ENCODE results near the gene DICER1.
"Not testable (repeated sequence)": the region's sequence is repeated elsewhere in the genome, so short reads cannot be mapped to it uniquely, and the experiment has no call there.

The DICER1 gene

DNA sequence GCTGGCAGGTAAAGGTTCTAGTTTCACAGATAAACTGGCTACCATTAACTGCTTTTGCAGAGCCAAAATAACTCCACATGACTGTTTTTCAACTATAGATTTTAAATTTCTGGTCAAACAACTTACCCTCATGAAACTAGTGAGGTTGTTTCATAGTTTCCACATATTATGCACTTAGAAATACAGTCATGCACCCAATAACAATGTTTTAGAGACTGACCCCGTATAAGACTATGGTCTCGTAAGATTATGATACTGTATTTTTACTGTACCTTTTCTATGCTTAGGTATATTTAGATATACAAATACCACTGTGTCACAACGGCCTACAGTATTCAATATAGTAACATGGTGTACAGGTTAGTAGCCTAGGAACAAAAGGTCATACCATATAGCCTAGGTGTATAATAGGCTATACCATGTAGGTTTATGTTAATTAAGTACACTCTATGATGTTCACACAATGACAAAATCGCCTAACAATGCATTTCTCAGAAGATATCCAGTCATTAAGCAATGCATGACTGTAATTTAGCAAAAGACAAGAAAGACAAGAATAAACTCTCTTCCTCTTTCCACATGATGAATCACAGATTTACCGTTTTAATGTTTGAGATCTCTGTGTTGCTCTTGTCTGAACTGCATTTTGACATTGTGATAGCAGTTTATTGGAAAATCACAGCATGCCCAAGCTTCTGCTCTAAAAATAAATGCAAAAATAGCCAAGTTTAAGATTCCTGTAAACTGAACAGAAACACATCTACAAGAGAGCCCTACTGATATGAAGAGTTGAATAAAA, 17.1 kb downstream of the DICER1 start:
- peaks cover 8% of the 10 kb centered on the region for H3K9me3 ChIP-seq (ENCODE audit: control insufficient read depth, low read length)
- H3K36me3 ChIP-seq (ENCODE audit: control insufficient read depth, insufficient read depth, low read length), result peaks cover 3% of the 10 kb centered on the region
- no peaks in the 10 kb centered on the region for H3K27me3 ChIP-seq (replicated peaks; ENCODE audit: control insufficient read depth, insufficient read depth, low read length, poor library complexity, severe bottlenecking)
- peaks cover 3% of the 10 kb centered on the region for H3K4me1 ChIP-seq (ENCODE audit: control insufficient read depth, insufficient read depth, low read length, poor library complexity, severe bottlenecking)
- no peak overlapping the region for H3K27ac ChIP-seq (ENCODE audit: insufficient read depth, low read length, poor library complexity, severe bottlenecking)
- no peak overlapping the region for H3K4me3 ChIP-seq (ENCODE audit: insufficient read depth, low read depth, low read length, poor library complexity, severe bottlenecking)
- no peak for DNase-seq

DNA sequence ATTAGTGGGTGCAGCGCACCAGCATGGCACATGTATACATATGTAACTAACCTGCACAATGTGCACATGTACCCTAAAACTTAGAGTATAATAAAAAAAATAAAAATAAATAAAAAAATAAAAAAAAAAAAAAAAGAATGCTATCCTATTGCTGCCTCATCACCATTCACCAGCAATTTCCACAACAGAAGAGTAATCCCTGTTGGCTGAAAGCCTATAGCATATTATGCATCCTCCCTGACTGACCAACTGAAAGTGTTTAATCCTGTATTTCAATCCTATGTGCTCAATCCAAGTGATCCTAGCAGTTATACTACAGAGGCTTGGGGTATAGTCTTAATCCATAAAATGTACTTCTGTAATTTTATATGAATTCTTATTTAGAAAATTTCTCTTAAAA, 18.5 kb downstream of the DICER1 start:
- peaks cover 3% of the 10 kb centered on the region for H3K4me1 ChIP-seq (ENCODE audit: control insufficient read depth, insufficient read depth, low read length, poor library complexity, severe bottlenecking)
- DNase-seq, result no peak
- no peak overlapping the region for H3K27ac ChIP-seq (ENCODE audit: insufficient read depth, low read length, poor library complexity, severe bottlenecking)
- no peaks in the 10 kb centered on the region for H3K9me3 ChIP-seq (ENCODE audit: control insufficient read depth, low read length)
- no peak overlapping the region for H3K4me3 ChIP-seq (ENCODE audit: insufficient read depth, low read depth, low read length, poor library complexity, severe bottlenecking)
- H3K27me3 ChIP-seq (replicated peaks; ENCODE audit: control insufficient read depth, insufficient read depth, low read length, poor library complexity, severe bottlenecking), result no peaks in the 10 kb centered on the region
- peaks cover 3% of the 10 kb centered on the region for H3K36me3 ChIP-seq (ENCODE audit: control insufficient read depth, insufficient read depth, low read length)

DNA sequence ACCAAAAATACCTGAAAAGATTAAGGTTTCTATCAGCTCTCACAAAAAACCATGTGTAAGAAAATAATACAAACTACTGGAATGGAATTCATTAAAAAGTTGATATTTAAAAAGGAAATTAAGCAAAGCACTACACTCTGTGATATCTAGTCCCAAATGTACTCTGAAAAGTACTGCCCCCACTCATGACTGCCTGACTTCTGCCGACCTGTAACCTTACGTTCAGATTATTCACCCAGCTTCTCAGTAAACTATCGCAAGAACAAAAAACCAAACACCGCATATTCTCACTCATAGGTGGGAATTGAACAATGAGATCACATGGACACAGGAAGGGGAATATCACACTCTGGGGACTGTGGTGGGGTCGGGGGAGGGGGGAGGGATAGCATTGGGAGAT, 18.9 kb downstream of the DICER1 start:
- not testable (repeated sequence) for DNase-seq; H3K4me1 ChIP-seq (ENCODE audit: control insufficient read depth, insufficient read depth, low read length, poor library complexity, severe bottlenecking); H3K4me3 ChIP-seq (ENCODE audit: insufficient read depth, low read depth, low read length, poor library complexity, severe bottlenecking); H3K36me3 ChIP-seq (ENCODE audit: control insufficient read depth, insufficient read depth, low read length); H3K27ac ChIP-seq (ENCODE audit: insufficient read depth, low read length, poor library complexity, severe bottlenecking); H3K9me3 ChIP-seq (ENCODE audit: control insufficient read depth, low read length); H3K27me3 ChIP-seq (replicated peaks; ENCODE audit: control insufficient read depth, insufficient read depth, low read length, poor library complexity, severe bottlenecking)

DNA sequence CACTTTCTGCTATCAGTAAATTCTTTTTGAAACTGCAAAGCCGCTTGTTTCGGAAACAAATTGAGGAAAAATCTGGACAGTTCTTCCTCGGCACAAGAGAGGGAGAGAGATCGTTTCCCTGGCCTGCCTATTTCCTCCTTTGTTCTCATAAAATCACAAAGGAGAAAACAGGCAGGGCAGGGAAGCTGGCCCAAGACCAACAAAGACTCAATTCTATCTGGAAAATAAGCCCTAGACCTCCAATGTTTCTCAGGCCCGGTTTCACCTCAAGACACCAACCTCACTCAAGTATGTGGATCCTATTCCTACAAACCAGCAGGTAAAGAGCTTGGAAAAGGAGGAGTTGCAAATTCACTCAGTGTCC, 19.5 kb downstream of the DICER1 start:
- no peak for DNase-seq
- H3K27ac ChIP-seq (ENCODE audit: insufficient read depth, low read length, poor library complexity, severe bottlenecking), result no peak overlapping the region

DNA sequence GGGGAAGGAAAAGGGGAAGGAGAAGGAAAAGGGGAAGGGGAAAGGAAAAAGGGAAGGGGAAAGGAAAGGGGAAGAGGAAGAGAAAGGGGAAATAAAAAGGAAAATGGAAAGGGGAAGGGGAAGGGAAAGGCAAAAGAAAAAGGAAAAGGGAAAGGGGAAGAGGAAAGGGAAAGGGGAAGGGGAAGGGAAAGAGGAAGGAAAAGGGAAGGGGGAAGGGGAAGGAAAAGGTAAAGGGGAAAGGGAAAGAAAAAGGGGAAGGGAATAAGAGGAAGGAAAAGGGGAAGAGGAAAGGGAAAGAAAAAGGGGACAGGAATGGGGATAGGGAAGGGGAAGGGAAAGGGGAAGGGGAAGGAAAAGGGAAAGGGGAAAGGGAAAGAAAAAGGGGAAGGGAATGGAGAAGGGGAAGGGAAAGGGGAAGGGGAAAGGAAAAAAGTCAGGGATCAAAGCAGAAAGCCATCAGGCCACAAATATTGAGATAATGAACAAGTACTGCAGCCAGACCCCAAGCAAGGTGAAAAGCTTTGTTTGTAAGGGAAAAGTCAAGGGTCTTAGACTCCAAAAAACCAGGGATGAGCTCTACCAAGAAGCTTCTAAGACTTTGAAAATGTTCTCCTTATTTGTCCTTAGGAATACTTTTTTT, 20.0 kb downstream of the DICER1 start:
- Histone ChIP-seq H3K4me1 (ENCODE audit: control insufficient read depth, insufficient read depth, low read length, poor library complexity, severe bottlenecking) (peaks cover 3% of the 10 kb centered on the region), H3K9me3 (ENCODE audit: control insufficient read depth, low read length) (no peaks in the 10 kb centered on the region), H3K4me3 (ENCODE audit: insufficient read depth, low read depth, low read length, poor library complexity, severe bottlenecking) (no peak overlapping the region), H3K36me3 (ENCODE audit: control insufficient read depth, insufficient read depth, low read length) (peaks cover 10% of the 10 kb centered on the region), H3K27me3 (replicated peaks; ENCODE audit: control insufficient read depth, insufficient read depth, low read length, poor library complexity, severe bottlenecking) (no peaks in the 10 kb centered on the region), H3K27ac (ENCODE audit: insufficient read depth, low read length, poor library complexity, severe bottlenecking) (no peak overlapping the region)
- DNase-seq, result no peak

More for the DNA sequence above, 19.5 kb downstream of the DICER1 start:
- H3K36me3 ChIP-seq (ENCODE audit: control insufficient read depth, insufficient read depth, low read length), result peaks cover 9% of the 10 kb centered on the region
- H3K4me1 ChIP-seq (ENCODE audit: control insufficient read depth, insufficient read depth, low read length, poor library complexity, severe bottlenecking), result peaks cover 3% of the 10 kb centered on the region
- no peaks in the 10 kb centered on the region for H3K9me3 ChIP-seq (ENCODE audit: control insufficient read depth, low read length)
- H3K4me3 ChIP-seq (ENCODE audit: insufficient read depth, low read depth, low read length, poor library complexity, severe bottlenecking), result no peak overlapping the region
- H3K27me3 ChIP-seq (replicated peaks; ENCODE audit: control insufficient read depth, insufficient read depth, low read length, poor library complexity, severe bottlenecking), result no peaks in the 10 kb centered on the region

DNA sequence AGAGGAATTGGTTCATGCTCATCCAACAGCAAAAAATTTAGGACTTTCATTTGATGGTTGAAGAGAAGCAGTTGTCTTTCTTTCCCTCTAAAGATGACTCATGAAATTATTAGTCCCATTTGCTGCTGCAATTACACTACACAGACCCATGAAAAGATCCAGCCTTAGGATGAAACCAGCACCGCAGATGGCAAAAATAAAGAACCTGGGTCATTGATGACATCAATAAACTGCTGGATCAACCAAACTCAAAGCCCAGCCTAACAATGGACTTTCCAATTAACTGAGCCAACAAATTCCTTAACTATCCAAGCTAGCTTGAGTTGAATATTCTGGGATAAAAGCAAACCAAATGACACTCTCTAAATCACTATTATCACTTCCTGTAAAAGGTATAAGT, 20.7 kb downstream of the DICER1 start:
- Histone ChIP-seq H3K27me3 (replicated peaks; ENCODE audit: control insufficient read depth, insufficient read depth, low read length, poor library complexity, severe bottlenecking) (no peaks in the 10 kb centered on the region), H3K4me1 (ENCODE audit: control insufficient read depth, insufficient read depth, low read length, poor library complexity, severe bottlenecking) (peaks cover 3% of the 10 kb centered on the region), H3K4me3 (ENCODE audit: insufficient read depth, low read depth, low read length, poor library complexity, severe bottlenecking) (no peak overlapping the region), H3K27ac (ENCODE audit: insufficient read depth, low read length, poor library complexity, severe bottlenecking) (no peak overlapping the region), H3K36me3 (ENCODE audit: control insufficient read depth, insufficient read depth, low read length) (peaks cover 11% of the 10 kb centered on the region), H3K9me3 (ENCODE audit: control insufficient read depth, low read length) (no peaks in the 10 kb centered on the region)
- no peak for DNase-seq

DNA sequence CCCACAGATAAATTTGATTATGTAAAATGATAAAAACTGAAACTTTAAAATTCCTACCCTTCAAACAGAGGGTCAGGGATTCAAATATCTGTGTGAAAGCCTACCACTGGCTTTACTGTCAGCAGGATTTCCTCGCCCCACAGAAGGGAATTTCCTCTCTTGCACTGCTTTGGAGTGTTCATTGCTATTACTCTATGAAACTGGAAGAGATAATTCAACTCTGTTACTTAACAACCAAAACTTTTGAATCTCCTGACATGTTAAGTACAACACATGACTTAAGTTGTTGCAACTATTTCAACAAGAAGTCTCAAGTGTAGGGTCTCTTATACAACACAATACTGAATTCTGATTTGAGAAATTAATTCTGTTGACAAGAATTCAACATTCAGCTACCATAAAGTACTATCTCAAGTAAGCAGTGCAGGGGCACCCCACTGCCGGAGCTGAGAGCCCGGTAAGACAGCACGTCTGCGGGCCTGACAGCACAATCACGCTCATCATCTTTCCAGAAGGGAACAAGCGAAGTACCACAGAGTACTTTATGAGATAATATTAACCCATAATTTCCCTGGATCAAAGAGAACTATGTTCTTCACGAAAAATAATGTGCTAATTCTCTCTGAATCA, 22.9 kb downstream of the DICER1 start:
- Histone ChIP-seq H3K27ac (ENCODE audit: insufficient read depth, low read length, poor library complexity, severe bottlenecking) (no peak overlapping the region), H3K4me3 (ENCODE audit: insufficient read depth, low read depth, low read length, poor library complexity, severe bottlenecking) (no peak overlapping the region), H3K27me3 (replicated peaks; ENCODE audit: control insufficient read depth, insufficient read depth, low read length, poor library complexity, severe bottlenecking) (no peaks in the 10 kb centered on the region), H3K4me1 (ENCODE audit: control insufficient read depth, insufficient read depth, low read length, poor library complexity, severe bottlenecking) (no peaks in the 10 kb centered on the region), H3K9me3 (ENCODE audit: control insufficient read depth, low read length) (no peaks in the 10 kb centered on the region), H3K36me3 (ENCODE audit: control insufficient read depth, insufficient read depth, low read length) (peaks cover 16% of the 10 kb centered on the region)
- no peak for DNase-seq

DNA sequence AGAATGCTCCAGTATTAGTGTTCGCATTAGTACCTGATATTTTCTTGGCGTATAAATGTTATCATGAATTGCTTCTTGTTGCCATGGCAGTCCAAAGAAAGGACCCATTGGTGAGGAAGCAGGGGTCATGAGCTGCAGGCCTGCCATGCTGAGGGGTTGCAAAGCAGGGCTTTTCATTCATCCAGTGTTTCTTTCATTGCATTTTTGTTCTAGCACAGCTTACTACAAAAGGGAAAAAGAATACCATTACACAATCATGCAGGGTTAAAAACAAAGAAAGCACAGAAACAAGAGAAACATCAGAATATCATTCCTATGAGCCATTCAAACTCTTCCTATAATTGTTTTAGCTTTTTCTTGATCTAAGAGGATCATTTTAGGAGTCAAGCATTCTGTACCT, 24.0 kb downstream of the DICER1 start:
- DNase-seq, result no peak
- H3K36me3 ChIP-seq (ENCODE audit: control insufficient read depth, insufficient read depth, low read length), result peaks cover 21% of the 10 kb centered on the region
- no peaks in the 10 kb centered on the region for H3K9me3 ChIP-seq (ENCODE audit: control insufficient read depth, low read length)
- H3K27ac ChIP-seq (ENCODE audit: insufficient read depth, low read length, poor library complexity, severe bottlenecking), result no peak overlapping the region
- no peaks in the 10 kb centered on the region for H3K4me1 ChIP-seq (ENCODE audit: control insufficient read depth, insufficient read depth, low read length, poor library complexity, severe bottlenecking)
- no peaks in the 10 kb centered on the region for H3K27me3 ChIP-seq (replicated peaks; ENCODE audit: control insufficient read depth, insufficient read depth, low read length, poor library complexity, severe bottlenecking)
- no peak overlapping the region for H3K4me3 ChIP-seq (ENCODE audit: insufficient read depth, low read depth, low read length, poor library complexity, severe bottlenecking)

DNA sequence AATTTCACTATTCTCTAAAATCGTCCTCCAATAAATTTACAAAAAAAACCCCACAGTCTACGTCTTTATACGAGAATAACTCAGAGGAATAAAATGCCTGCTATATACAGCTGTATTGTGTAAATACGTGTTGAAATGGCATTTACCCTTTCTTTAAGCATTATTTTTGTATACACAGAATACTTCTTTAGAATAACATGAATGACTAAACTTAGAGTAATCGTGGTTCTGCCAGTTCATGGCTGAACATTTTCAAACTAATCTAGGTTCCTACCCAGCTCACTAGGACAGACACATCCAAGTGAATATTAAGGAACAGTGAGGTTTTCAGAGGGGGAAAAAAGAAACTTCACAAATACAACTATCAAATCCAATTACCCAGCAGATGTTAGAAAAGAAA, 24.6 kb downstream of the DICER1 start:
- no peak for DNase-seq
- H3K9me3 ChIP-seq (ENCODE audit: control insufficient read depth, low read length), result no peaks in the 10 kb centered on the region
- no peaks in the 10 kb centered on the region for H3K27me3 ChIP-seq (replicated peaks; ENCODE audit: control insufficient read depth, insufficient read depth, low read length, poor library complexity, severe bottlenecking)
- H3K4me1 ChIP-seq (ENCODE audit: control insufficient read depth, insufficient read depth, low read length, poor library complexity, severe bottlenecking), result no peaks in the 10 kb centered on the region
- no peak overlapping the region for H3K4me3 ChIP-seq (ENCODE audit: insufficient read depth, low read depth, low read length, poor library complexity, severe bottlenecking)
- H3K27ac ChIP-seq (ENCODE audit: insufficient read depth, low read length, poor library complexity, severe bottlenecking), result no peak overlapping the region
- H3K36me3 ChIP-seq (ENCODE audit: control insufficient read depth, insufficient read depth, low read length), result peaks cover 21% of the 10 kb centered on the region

DNA sequence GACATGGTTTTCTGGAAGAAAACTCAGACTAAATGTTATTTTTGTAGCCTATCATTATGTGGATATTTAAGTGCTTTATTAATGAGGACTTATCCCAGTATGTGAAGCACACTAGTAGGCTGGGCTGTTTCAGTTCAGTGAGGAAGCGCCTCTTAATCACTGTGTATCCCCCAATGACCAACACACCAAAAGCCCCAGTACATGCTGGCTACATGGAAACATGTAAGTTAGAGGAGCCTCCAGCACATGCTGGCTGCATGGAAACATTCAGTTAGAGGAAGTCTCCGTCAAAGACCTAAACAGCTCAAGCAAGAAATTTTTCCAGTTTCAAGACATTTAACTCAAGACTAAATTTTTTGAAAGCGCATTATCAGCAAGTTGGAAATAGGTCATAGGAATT, 26.8 kb downstream of the DICER1 start:
- Histone ChIP-seq H3K9me3 (ENCODE audit: control insufficient read depth, low read length) (no peaks in the 10 kb centered on the region), H3K27ac (ENCODE audit: insufficient read depth, low read length, poor library complexity, severe bottlenecking) (no peak overlapping the region), H3K4me3 (ENCODE audit: insufficient read depth, low read depth, low read length, poor library complexity, severe bottlenecking) (no peak overlapping the region), H3K4me1 (ENCODE audit: control insufficient read depth, insufficient read depth, low read length, poor library complexity, severe bottlenecking) (no peaks in the 10 kb centered on the region), H3K36me3 (ENCODE audit: control insufficient read depth, insufficient read depth, low read length) (peaks cover 35% of the 10 kb centered on the region), H3K27me3 (replicated peaks; ENCODE audit: control insufficient read depth, insufficient read depth, low read length, poor library complexity, severe bottlenecking) (no peaks in the 10 kb centered on the region)
- DNase-seq, result no peak

Measured in effector memory CD4-positive, alpha-beta T cell (primary cell).